ENCODE measurements around the gene TFF3.

Gene TFF3

DNA sequence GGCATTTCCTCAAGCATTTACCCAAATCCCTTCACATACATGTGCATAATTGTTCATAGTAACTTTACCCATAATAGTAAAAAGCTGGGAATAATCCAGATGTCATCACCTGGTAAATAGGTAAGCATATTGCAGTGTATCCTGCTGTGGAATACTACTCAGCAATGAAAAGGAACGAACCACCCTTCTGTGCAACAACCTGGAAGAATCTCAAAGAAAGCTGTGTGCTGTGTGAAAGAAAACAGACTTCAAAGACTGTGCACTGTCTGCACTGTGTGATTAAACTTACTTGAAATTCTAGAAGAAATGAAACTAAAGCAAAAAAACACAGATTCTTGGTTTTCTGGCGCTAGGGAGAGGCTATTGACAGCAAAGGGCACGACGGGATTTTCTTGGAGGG lies 22.1 kb upstream of the TFF3 start:
- Histone ChIP-seq H2AFZ (ENCODE audit: low read length) (no peak overlapping the region), H4K20me1 (ENCODE audit: insufficient read depth, low read length) (no peaks in the 10 kb centered on the region), H3F3A (ENCODE audit: insufficient read depth, low read length) (no peaks in the 10 kb centered on the region)

GRCh38 chr21:42336054-42336453 lies 20.8 kb upstream of the TFF3 start:
- Histone ChIP-seq H3K9me3 (replicated peaks; ENCODE audit: insufficient read depth, low read length) (no peaks in the 10 kb centered on the region), H3K27me3 (replicated peaks; ENCODE audit: insufficient read depth, low read length) (peaks cover 90% of the 10 kb centered on the region), H3K9ac (ENCODE audit: low read length) (no peak overlapping the region), H3K36me3 (replicated peaks; ENCODE audit: insufficient read depth, low read length) (no peaks in the 10 kb centered on the region), H2AFZ (ENCODE audit: low read length) (no peak overlapping the region), H3K9me2 (replicated peaks; ENCODE audit: insufficient read depth, low read length) (no peaks in the 10 kb centered on the region), H3K4me1 (ENCODE audit: low read length) (no peaks in the 10 kb centered on the region), H3F3A (ENCODE audit: insufficient read depth, low read length) (no peaks in the 10 kb centered on the region), H4K20me1 (ENCODE audit: insufficient read depth, low read length) (no peaks in the 10 kb centered on the region), H3K27ac (ENCODE audit: low read length) (no peak overlapping the region), H3K4me3 (ENCODE audit: low read length) (no peak overlapping the region), H3K4me2 (ENCODE audit: low read depth, low read length) (no peak overlapping the region), H3K79me2 (ENCODE audit: low read length) (no peaks in the 10 kb centered on the region)
- DNase-seq: no peak
- TF ChIP-seq EZH2 (optimal IDR thresholded peaks at IDR 0.05; ENCODE audit: low read depth, low read length) (no peak), EZH2phosphoT487 (IDR thresholded peaks at IDR 0.05; ENCODE audit: low read length) (no peak)

More for the DNA sequence above, 22.1 kb upstream of the TFF3 start:
- H3K4me3 ChIP-seq (ENCODE audit: low read length): no peak overlapping the region
- H3K9me2 ChIP-seq (replicated peaks; ENCODE audit: insufficient read depth, low read length): no peaks in the 10 kb centered on the region
- TF ChIP-seq EZH2phosphoT487 (IDR thresholded peaks at IDR 0.05; ENCODE audit: low read length) (no peak), EZH2 (optimal IDR thresholded peaks at IDR 0.05; ENCODE audit: low read depth, low read length) (no peak)
- TF ChIP-seq, protein P1, sequence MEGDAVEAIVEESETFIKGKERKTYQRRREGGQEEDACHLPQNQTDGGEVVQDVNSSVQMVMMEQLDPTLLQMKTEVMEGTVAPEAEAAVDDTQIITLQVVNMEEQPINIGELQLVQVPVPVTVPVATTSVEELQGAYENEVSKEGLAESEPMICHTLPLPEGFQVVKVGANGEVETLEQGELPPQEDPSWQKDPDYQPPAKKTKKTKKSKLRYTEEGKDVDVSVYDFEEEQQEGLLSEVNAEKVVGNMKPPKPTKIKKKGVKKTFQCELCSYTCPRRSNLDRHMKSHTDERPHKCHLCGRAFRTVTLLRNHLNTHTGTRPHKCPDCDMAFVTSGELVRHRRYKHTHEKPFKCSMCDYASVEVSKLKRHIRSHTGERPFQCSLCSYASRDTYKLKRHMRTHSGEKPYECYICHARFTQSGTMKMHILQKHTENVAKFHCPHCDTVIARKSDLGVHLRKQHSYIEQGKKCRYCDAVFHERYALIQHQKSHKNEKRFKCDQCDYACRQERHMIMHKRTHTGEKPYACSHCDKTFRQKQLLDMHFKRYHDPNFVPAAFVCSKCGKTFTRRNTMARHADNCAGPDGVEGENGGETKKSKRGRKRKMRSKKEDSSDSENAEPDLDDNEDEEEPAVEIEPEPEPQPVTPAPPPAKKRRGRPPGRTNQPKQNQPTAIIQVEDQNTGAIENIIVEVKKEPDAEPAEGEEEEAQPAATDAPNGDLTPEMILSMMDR (IDR thresholded peaks at IDR 0.05; ENCODE audit: low read length): no peak
- H3K27me3 ChIP-seq (replicated peaks; ENCODE audit: insufficient read depth, low read length): peaks cover 82% of the 10 kb centered on the region
- H3K36me3 ChIP-seq (replicated peaks; ENCODE audit: insufficient read depth, low read length): no peaks in the 10 kb centered on the region
- H3K79me2 ChIP-seq (ENCODE audit: low read length): no peaks in the 10 kb centered on the region
- no peaks in the 10 kb centered on the region for H3K9me3 ChIP-seq (replicated peaks; ENCODE audit: insufficient read depth, low read length)
- no peak overlapping the region for H3K27ac ChIP-seq (ENCODE audit: low read length)
- no peaks in the 10 kb centered on the region for H3K4me1 ChIP-seq (ENCODE audit: low read length)
- H3K9ac ChIP-seq (ENCODE audit: low read length): no peak overlapping the region
- DNase-seq: no peak
- no peak overlapping the region for H3K4me2 ChIP-seq (ENCODE audit: low read depth, low read length)

DNA sequence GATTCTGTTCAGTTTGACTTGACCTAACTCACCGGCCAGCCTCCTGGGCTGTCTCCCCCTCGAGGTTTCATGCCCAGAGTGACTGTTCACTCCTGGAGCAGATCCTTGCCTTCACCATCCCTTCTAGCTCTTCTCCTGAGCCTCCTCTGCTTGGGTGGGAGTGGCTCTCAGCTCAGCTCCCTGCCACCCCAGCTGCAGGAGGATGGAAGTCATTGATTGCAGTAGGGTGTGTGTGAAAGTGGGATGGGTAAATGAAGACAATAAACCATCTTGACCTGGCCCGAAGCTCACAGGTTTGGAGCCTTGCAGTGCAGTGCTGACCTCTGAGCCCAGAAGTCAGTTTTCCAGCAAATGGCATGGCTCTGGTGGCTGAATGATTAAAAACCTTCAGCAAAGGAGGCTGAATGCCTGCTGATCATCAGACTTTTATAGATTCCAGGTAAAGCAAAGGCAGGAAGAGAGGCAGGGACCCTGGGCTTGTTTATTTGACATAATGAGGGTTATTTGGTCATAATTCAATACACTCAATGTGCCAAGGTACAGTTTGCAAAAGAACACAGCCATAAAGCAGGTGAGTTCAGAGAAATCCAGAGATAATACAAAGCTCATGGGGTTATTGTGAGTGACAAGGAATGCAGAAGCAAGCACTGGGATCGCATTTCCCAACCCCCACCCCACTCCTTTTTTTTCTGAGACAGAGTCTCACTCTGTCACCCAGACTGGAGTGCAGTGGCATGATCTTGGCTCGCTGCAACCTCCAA lies 17.5 kb upstream of the TFF3 start:
- Histone ChIP-seq H3F3A (ENCODE audit: insufficient read depth, low read length) (no peaks in the 10 kb centered on the region), H3K4me2 (ENCODE audit: low read depth, low read length) (no peak overlapping the region), H4K20me1 (ENCODE audit: insufficient read depth, low read length) (no peaks in the 10 kb centered on the region), H3K4me1 (ENCODE audit: low read length) (no peaks in the 10 kb centered on the region), H3K27me3 (replicated peaks; ENCODE audit: insufficient read depth, low read length) (peaks cover 96% of the 10 kb centered on the region), H3K9ac (ENCODE audit: low read length) (no peak overlapping the region), H3K79me2 (ENCODE audit: low read length) (no peaks in the 10 kb centered on the region), H3K9me3 (replicated peaks; ENCODE audit: insufficient read depth, low read length) (no peaks in the 10 kb centered on the region), H3K9me2 (replicated peaks; ENCODE audit: insufficient read depth, low read length) (no peaks in the 10 kb centered on the region), H3K27ac (ENCODE audit: low read length) (no peak overlapping the region), H2AFZ (ENCODE audit: low read length) (no peak overlapping the region), H3K4me3 (ENCODE audit: low read length) (no peak overlapping the region), H3K36me3 (replicated peaks; ENCODE audit: insufficient read depth, low read length) (no peaks in the 10 kb centered on the region)
- TF ChIP-seq, protein P1 (IDR thresholded peaks at IDR 0.05; ENCODE audit: low read length): no peak
- TF ChIP-seq EZH2phosphoT487 (IDR thresholded peaks at IDR 0.05; ENCODE audit: low read length) (no peak), EZH2 (optimal IDR thresholded peaks at IDR 0.05; ENCODE audit: low read depth, low read length) (no peak)
- DNase-seq: no peak

- peaks cover 96% of the 10 kb centered on the region for H3K27me3 ChIP-seq (replicated peaks; ENCODE audit: insufficient read depth, low read length)
Measured at GRCh38 chr21:42331660-42332059, 16.5 kb upstream of the TFF3 start.

More at GRCh38 chr21:42331660-42332059, 16.5 kb upstream of the TFF3 start:
- Histone ChIP-seq H3K9me3 (replicated peaks; ENCODE audit: insufficient read depth, low read length) (no peaks in the 10 kb centered on the region), H4K20me1 (ENCODE audit: insufficient read depth, low read length) (no peaks in the 10 kb centered on the region), H3K4me2 (ENCODE audit: low read depth, low read length) (no peak overlapping the region), H3K36me3 (replicated peaks; ENCODE audit: insufficient read depth, low read length) (no peaks in the 10 kb centered on the region), H3F3A (ENCODE audit: insufficient read depth, low read length) (no peaks in the 10 kb centered on the region), H3K79me2 (ENCODE audit: low read length) (no peaks in the 10 kb centered on the region), H3K27ac (ENCODE audit: low read length) (no peak overlapping the region), H3K4me3 (ENCODE audit: low read length) (no peak overlapping the region), H3K9me2 (replicated peaks; ENCODE audit: insufficient read depth, low read length) (no peaks in the 10 kb centered on the region), H2AFZ (ENCODE audit: low read length) (no peak overlapping the region), H3K9ac (ENCODE audit: low read length) (no peak overlapping the region), H3K4me1 (ENCODE audit: low read length) (no peaks in the 10 kb centered on the region)
- DNase-seq: no peak
- TF ChIP-seq EZH2phosphoT487 (IDR thresholded peaks at IDR 0.05; ENCODE audit: low read length) (no peak), EZH2 (optimal IDR thresholded peaks at IDR 0.05; ENCODE audit: low read depth, low read length) (no peak)
- TF ChIP-seq, protein P1 (IDR thresholded peaks at IDR 0.05; ENCODE audit: low read length): no peak

All from MM.1S (cell line).